Ovary (tissue), 9 donors: ENCODE data around the gene UBTD1. TPM values are rescaled to one million over a fixed set of nuclear protein-coding genes. Genes with fewer than 3 reads are reported as not detected.
"Not testable (repeated sequence)": the region's sequence is repeated elsewhere in the genome, so short reads cannot be mapped to it uniquely, and the experiment has no call there.

Experiments used
- DNase-seq, 5 donors: peaks; one replicate each; pipeline ENCODE4 v3.0.0-alpha.2; 2019 to 2020
- H3K27ac ChIP-seq, 2 donors: fragments of 200-600 bp; one replicate each; pipeline versions ENCODE4 v1.5.1 to v1.8.0; 2019 to 2022
- H3K27me3 ChIP-seq: fragments of 200-600 bp; one replicate; pipeline ENCODE4 v1.8.0; 2022
- H3K36me3 ChIP-seq: fragments of 200-600 bp; sonication (generic); one replicate; pipeline ENCODE4 v1.5.1; 2019
- H3K4me1 ChIP-seq: one replicate; pipeline ENCODE4 v1.8.1; 2013; ENCODE audit warnings: mild to moderate bottlenecking, moderate library complexity; ENCODE audit not compliant: insufficient read depth
- H3K4me3 ChIP-seq: fragments of 200-600 bp; sonication (generic); one replicate; pipeline ENCODE4 v1.5.1; 2017
- H3K9me3 ChIP-seq, 2 donors: fragments of 200-600 bp in 1 of 2; sonication (generic) in 1 of 2; one replicate each; pipeline versions ENCODE4 v1.5.1 to v1.8.1; 2013 to 2019; ENCODE audit warnings: mild to moderate bottlenecking in 1 of 2, moderate library complexity in 1 of 2
- CTCF ChIP-seq, 3 donors: fragments of 450-650 bp in 2 of 3; fragments of 200-600 bp in 1 of 3; IDR thresholded peaks; one replicate each; pipeline versions ENCODE4 v1.5.1 to v1.8.0; 2016 to 2022; ENCODE audit warnings: antibody characterized with exemption in 3 of 3, mild to moderate bottlenecking in 1 of 3
- EP300 ChIP-seq: sonication (generic); formaldehyde crosslinking; IDR thresholded peaks from one replicate; pipeline ENCODE4 v1.6.1; 2017; ENCODE audit warnings: antibody characterized with exemption
- POLR2A ChIP-seq: fragments of 450-650 bp; IDR thresholded peaks from one replicate; pipeline ENCODE4 v1.6.1; 2017; ENCODE audit warnings: antibody characterized with exemption, mild to moderate bottlenecking, moderate library complexity
- WGBS, 3 donors: extraction: QIAGEN DNeasy Blood & Tissue Kit in 1 of 3; methylation state at CpG; one replicate each; pipeline versions ENCODE4 v1.1.5 to v1.1.7; 2013 to 2017; 5-methylcytosine and 5-hydroxymethylcytosine counted together
- intact Hi-C, 4 donors: fragments of 100-400 bp; cut with DNase I; formaldehyde crosslinking; loops; one replicate each; pipeline versions ENCODE4 v1.11.0 to v1.15.1; 2022 to 2023
- polyA plus RNA-seq, 2 donors: library from polyadenylated mRNA; stranded (reverse); fragments of 200-250 nt in 1 of 2; fragments of 350-450 nt in 1 of 2; fragmentation: Illumina TruSeq in 1 of 2; extraction: RNeasy Lipid Tissue Mini Kit (QIAGEN cat#74804) in 1 of 2; gene quantifications; one replicate each; pipeline ENCODE4 v1.2.3, GENCODE V29; 2013 to 2014
- total RNA-seq, 7 donors: library from RNA; depleted of rRNA in 2 of 7; stranded (reverse); fragments of >200 nt in 2 of 7; fragmentation: NEBNext Ultra II Directional in 3 of 7; extraction: Animal tissue kit (Norgen Biotek cat#: 25700) in 3 of 7; gene quantifications; one replicate each; pipeline versions ENCODE4 v1.1.0 to v1.2.4, GENCODE V29; 2016 to 2023
- donor health status: DM: no; HTN: no; CAD: no; lungs with moderate emphysema.
- donor health status: DM: no; HTN: no; CAD: no.
- donor health status: Bipolar disorder and iron deficiency.
- donor health status: DM: yes; HTN: yes; CAD: no.
- donor health status: DM: no; HTN: no; CAD: no.
- donor health status: DM: yes; HTN: yes; CAD: no.

UBTD1 gene
- total and polyA plus RNA-seq, 9 donors = 0.20 to 15.2 (median 11.5) TPM

GRCh38 chr10:97475936-97476594, 22.7 kb upstream of the UBTD1 start:
- Histone ChIP-seq H3K4me3 (no peak overlapping the region), H3K27ac (no peak overlapping the region), H3K27me3 (no peaks in the 10 kb centered on the region), H3K36me3 (no peaks in the 10 kb centered on the region), H3K9me3 (no peaks in the 10 kb centered on the region), H3K4me1 (peaks cover 2% of the 10 kb centered on the region)
- no peak for TF ChIP-seq POLR2A
- TF ChIP-seq CTCF (IDR thresholded peaks at IDR 0.05) = no peak
- TF ChIP-seq EP300 = no peak
- intact Hi-C loops = no loop called here
- DNase-seq = no peak
- WGBS, 3 donors = 51 to 65% (median 62%) methylated on average over 2 of the region's 2 CpGs

GRCh38 chr10:97479410-97479809, 19.3 kb upstream of the UBTD1 start:
- H3K36me3 ChIP-seq, DNase-seq, H3K27ac ChIP-seq, H3K4me1 ChIP-seq, H3K27me3 ChIP-seq, H3K4me3 ChIP-seq, intact Hi-C loops, H3K9me3 ChIP-seq: not testable (repeated sequence)
- WGBS, 3 donors = 86 to 91% (median 90%) methylated on average over 4 of the region's 4 CpGs

GRCh38 chr10:97479939-97480338, 18.8 kb upstream of the UBTD1 start:
- H3K36me3 ChIP-seq = no peaks in the 10 kb centered on the region
- H3K4me3 ChIP-seq = no peak overlapping the region
- intact Hi-C loops = no loop called here
- H3K27ac ChIP-seq = no peak overlapping the region
- WGBS, 3 donors = 76 to 82% (median 77%) methylated on average over 9 of the region's 9 CpGs
- DNase-seq = no peak
- no peaks in the 10 kb centered on the region for H3K9me3 ChIP-seq
- no peaks in the 10 kb centered on the region for H3K27me3 ChIP-seq
- peaks cover 2% of the 10 kb centered on the region for H3K4me1 ChIP-seq
- no peak for TF ChIP-seq EP300
- TF ChIP-seq POLR2A = no peak
- no peak for TF ChIP-seq CTCF (IDR thresholded peaks at IDR 0.05)

GRCh38 chr10:97481071-97481470, 17.7 kb upstream of the UBTD1 start:
- Histone ChIP-seq H3K36me3 (no peaks in the 10 kb centered on the region), H3K4me3 (no peak overlapping the region), H3K27ac (no peak overlapping the region), H3K9me3 (no peaks in the 10 kb centered on the region), H3K4me1 (peaks cover 2% of the 10 kb centered on the region), H3K27me3 (no peaks in the 10 kb centered on the region)
- intact Hi-C loops = no loop called here
- DNase-seq = no peak
- TF ChIP-seq CTCF (IDR thresholded peaks at IDR 0.05) (no peak), EP300 (no peak), POLR2A (no peak)
- 84 to 90% (median 89%) methylated on average over 4 of the region's 4 CpGs for WGBS, 3 donors

GRCh38 chr10:97482381-97482780, 16.3 kb upstream of the UBTD1 start:
- H3K27ac ChIP-seq = no peak overlapping the region
- no peaks in the 10 kb centered on the region for H3K27me3 ChIP-seq
- H3K36me3 ChIP-seq = no peaks in the 10 kb centered on the region
- DNase-seq = no peak
- no peak overlapping the region for H3K4me3 ChIP-seq
- TF ChIP-seq POLR2A (no peak), EP300 (no peak), CTCF (IDR thresholded peaks at IDR 0.05) (no peak)
- H3K4me1 ChIP-seq = peaks cover 2% of the 10 kb centered on the region
- 90 to 96% (median 95%) methylated on average over 1 of the region's 1 CpG for WGBS, 3 donors
- intact Hi-C loops = no loop called here
- H3K9me3 ChIP-seq = no peaks in the 10 kb centered on the region
